ENCODE data around the gene LHX6. TPM values are rescaled to one million over a fixed set of nuclear protein-coding genes. Genes with fewer than 3 reads are reported as not detected.

LHX6 gene
- total RNA-seq, 1 experiment from 2014 or later = 11.1 TPM

GRCh38 chr9:122176916-122177315 lies 51.8 kb downstream of the LHX6 start:
- no peak overlapping the region for H3K27ac ChIP-seq (ENCODE audit: low read length)
- ATAC-seq = no peak
- H2AFZ ChIP-seq (ENCODE audit: low read length) = no peak overlapping the region
- intact Hi-C loops (cut with micrococcal nuclease) = no loop called here
- no peaks in the 10 kb centered on the region for H3K79me2 ChIP-seq (ENCODE audit: low read length)
- no peaks in the 10 kb centered on the region for H3F3A ChIP-seq (ENCODE audit: low read length, unreplicated experiment)
- H3K4me2 ChIP-seq (ENCODE audit: low read length) = no peak overlapping the region
- no peaks in the 10 kb centered on the region for H3K36me3 ChIP-seq (ENCODE audit: low read depth, low read length)
- POLR2A ChIA-PET (ENCODE audit: unreplicated experiment) = no interaction called here
- no peaks in the 10 kb centered on the region for H3K9me3 ChIP-seq (ENCODE audit: low read length)
- no peak for TF ChIP-seq CTCF (conservative IDR thresholded peaks at IDR 0.05; ENCODE audit: low read depth, low read length)
- TF ChIP-seq EZH2phosphoT487 (IDR thresholded peaks at IDR 0.05; ENCODE audit: borderline replicate concordance, low read length) = no peak
- TF ChIP-seq EZH2 (IDR thresholded peaks at IDR 0.05; ENCODE audit: low read length, unreplicated experiment) = no peak
- CTCF ChIA-PET = no interaction called here
- H3K9me2 ChIP-seq (replicated peaks; ENCODE audit: low read length) = no peaks in the 10 kb centered on the region
- no peak overlapping the region for H3K9ac ChIP-seq (ENCODE audit: low read length)
- no peak overlapping the region for H3K4me3 ChIP-seq (ENCODE audit: low read length)
- H4K20me1 ChIP-seq (ENCODE audit: low read length) = no peaks in the 10 kb centered on the region
- H3K4me1 ChIP-seq (ENCODE audit: insufficient read depth, low read length) = peaks cover 20% of the 10 kb centered on the region
- no peaks in the 10 kb centered on the region for H3K27me3 ChIP-seq (ENCODE audit: low read length)
- DNase-seq = no peak
- BruUV-seq (replicated peaks) = no TSS peak

- Histone ChIP-seq H3F3A (ENCODE audit: low read length, unreplicated experiment) (no peaks in the 10 kb centered on the region), H3K36me3 (ENCODE audit: low read depth, low read length) (no peaks in the 10 kb centered on the region), H3K9me3 (ENCODE audit: low read length) (no peaks in the 10 kb centered on the region), H2AFZ (ENCODE audit: low read length) (no peak overlapping the region), H3K4me3 (ENCODE audit: low read length) (no peak overlapping the region), H3K4me1 (ENCODE audit: insufficient read depth, low read length) (no peaks in the 10 kb centered on the region), H3K9me2 (replicated peaks; ENCODE audit: low read length) (no peaks in the 10 kb centered on the region), H3K9ac (ENCODE audit: low read length) (no peak overlapping the region), H3K4me2 (ENCODE audit: low read length) (no peak overlapping the region), H3K27me3 (ENCODE audit: low read length) (no peaks in the 10 kb centered on the region), H4K20me1 (ENCODE audit: low read length) (no peaks in the 10 kb centered on the region), H3K27ac (ENCODE audit: low read length) (no peak overlapping the region), H3K79me2 (ENCODE audit: low read length) (no peaks in the 10 kb centered on the region)
- ChIA-PET POLR2A (ENCODE audit: unreplicated experiment) (no interaction called here), CTCF (no interaction called here)
- TF ChIP-seq CTCF (conservative IDR thresholded peaks at IDR 0.05; ENCODE audit: low read depth, low read length) (no peak), EZH2phosphoT487 (IDR thresholded peaks at IDR 0.05; ENCODE audit: borderline replicate concordance, low read length) (no peak), EZH2 (IDR thresholded peaks at IDR 0.05; ENCODE audit: low read length, unreplicated experiment) (no peak)
- DNase-seq = no peak
- intact Hi-C loops (cut with micrococcal nuclease) = no loop called here
- ATAC-seq = no peak
- no TSS peak for BruUV-seq (replicated peaks)
Measured at GRCh38 chr9:122173670-122174069, 55.1 kb downstream of the LHX6 start.

GRCh38 chr9:122172131-122172530 lies 56.6 kb downstream of the LHX6 start:
- H3K27ac ChIP-seq (ENCODE audit: low read length) = no peak overlapping the region
- DNase-seq (no peak), ATAC-seq (no peak)
- no TSS peak for BruUV-seq (replicated peaks)
- no peaks in the 10 kb centered on the region for H3K27me3 ChIP-seq (ENCODE audit: low read length)
- intact Hi-C loops (cut with micrococcal nuclease) = no loop called here
- H3F3A ChIP-seq (ENCODE audit: low read length, unreplicated experiment) = no peaks in the 10 kb centered on the region
- H3K9ac ChIP-seq (ENCODE audit: low read length) = no peak overlapping the region
- TF ChIP-seq CTCF (conservative IDR thresholded peaks at IDR 0.05; ENCODE audit: low read depth, low read length) (no peak), EZH2 (IDR thresholded peaks at IDR 0.05; ENCODE audit: low read length, unreplicated experiment) (no peak), EZH2phosphoT487 (IDR thresholded peaks at IDR 0.05; ENCODE audit: borderline replicate concordance, low read length) (no peak)
- no peak overlapping the region for H3K4me2 ChIP-seq (ENCODE audit: low read length)
- no peaks in the 10 kb centered on the region for H3K9me3 ChIP-seq (ENCODE audit: low read length)
- no peaks in the 10 kb centered on the region for H3K79me2 ChIP-seq (ENCODE audit: low read length)
- H4K20me1 ChIP-seq (ENCODE audit: low read length) = no peaks in the 10 kb centered on the region
- no peak overlapping the region for H3K4me3 ChIP-seq (ENCODE audit: low read length)
- H3K4me1 ChIP-seq (ENCODE audit: insufficient read depth, low read length) = no peaks in the 10 kb centered on the region
- ChIA-PET POLR2A (ENCODE audit: unreplicated experiment) (no interaction called here), CTCF (no interaction called here)
- no peaks in the 10 kb centered on the region for H3K9me2 ChIP-seq (replicated peaks; ENCODE audit: low read length)
- no peaks in the 10 kb centered on the region for H3K36me3 ChIP-seq (ENCODE audit: low read depth, low read length)
- H2AFZ ChIP-seq (ENCODE audit: low read length) = no peak overlapping the region
